GM23338 (cell line): ENCODE measurements around the gene AP2B1. TPM values are rescaled to one million over a fixed set of nuclear protein-coding genes. Genes with fewer than 3 reads are reported as not detected.
A peak's percentile ranks its signal among the peaks of the same experiment; 100 is the strongest.

Experiments used
- ATAC-seq: fragments of 200-7000 bp; cut with Tn5 transposase; 3 replicates; pipeline ENCODE4 v1.9.1; 2020
- DNase-seq: peaks from one replicate; pipeline ENCODE4 v3.0.0-alpha.2; 2015; ENCODE audit warnings: low spot score
- H2AFZ ChIP-seq: fragments of 200-600 bp; sonication (generic); 2 replicates; pipeline ENCODE4 v1.8.0; 2016; ENCODE audit warnings: antibody characterized with exemption, mild to moderate bottlenecking, moderate library complexity
- H3F3A ChIP-seq: fragments of 200-600 bp; sonication (generic); replicated peaks from 2 replicates; pipeline ENCODE4 v1.8.0; 2017; ENCODE audit warnings: antibody characterized with exemption, mixed run types, low read depth
- H3K27ac ChIP-seq: fragments of 200-600 bp; sonication (generic); 2 replicates; pipeline ENCODE4 v1.6.1; 2016; ENCODE audit warnings: low read depth
- H3K27me3 ChIP-seq: fragments of 200-600 bp; sonication (generic); 2 replicates; pipeline ENCODE4 v1.8.0; 2016; ENCODE audit warnings: mild to moderate bottlenecking, mixed run types, moderate library complexity; ENCODE audit not compliant: insufficient read depth
- H3K36me3 ChIP-seq: fragments of 200-600 bp; sonication (generic); 2 replicates; pipeline ENCODE4 v1.8.0; 2016; ENCODE audit warnings: mild to moderate bottlenecking; ENCODE audit not compliant: insufficient read depth
- H3K4me1 ChIP-seq: fragments of 200-600 bp; sonication (generic); 2 replicates; pipeline ENCODE4 v1.8.0; 2016; ENCODE audit warnings: mild to moderate bottlenecking, moderate library complexity; ENCODE audit not compliant: insufficient read depth
- H3K4me2 ChIP-seq: fragments of 200-600 bp; sonication (generic); 2 replicates; pipeline ENCODE4 v1.7.1; 2017; ENCODE audit warnings: mixed run types
- H3K4me3 ChIP-seq: fragments of 200-600 bp; sonication (generic); 2 replicates; pipeline ENCODE4 v1.6.1; 2016; ENCODE audit warnings: mixed run types
- H3K79me2 ChIP-seq: fragments of 200-600 bp; sonication (generic); replicated peaks from 2 replicates; pipeline ENCODE4 v1.8.0; 2017; ENCODE audit warnings: mild to moderate bottlenecking; ENCODE audit not compliant: insufficient read depth
- H3K9me2 ChIP-seq: fragments of 200-600 bp; sonication (generic); 2 replicates; pipeline ENCODE4 v1.8.0; 2017; ENCODE audit not compliant: insufficient read depth
- H4K20me1 ChIP-seq: fragments of 200-600 bp; sonication (generic); replicated peaks from 2 replicates; pipeline ENCODE4 v1.8.0; 2017; ENCODE audit warnings: mild to moderate bottlenecking; ENCODE audit not compliant: insufficient read depth
- H3K27ac Mint-ChIP-seq: 2 replicates; pipeline ENCODE4 v1.8.0; 2020; ENCODE audit warnings: inconsistent platforms, mild to moderate bottlenecking, moderate library complexity, mixed read lengths
- H3K27me3 Mint-ChIP-seq: 3 replicates; pipeline ENCODE4 v1.8.0; 2022; ENCODE audit warnings: low read depth, mild to moderate bottlenecking, moderate library complexity, mixed read lengths, inconsistent platforms; ENCODE audit not compliant: insufficient read depth, poor library complexity
- H3K36me3 Mint-ChIP-seq: 3 replicates; pipeline ENCODE4 v1.8.0; 2021; ENCODE audit warnings: low read depth, mild to moderate bottlenecking, inconsistent platforms, moderate library complexity, mixed read lengths
- H3K4me1 Mint-ChIP-seq: 3 replicates; pipeline ENCODE4 v1.8.0; 2020; ENCODE audit warnings: mild to moderate bottlenecking, inconsistent platforms, mixed read lengths
- H3K4me3 Mint-ChIP-seq: 3 replicates; pipeline ENCODE4 v1.8.0; 2021; ENCODE audit warnings: moderate library complexity, mild to moderate bottlenecking, inconsistent platforms, mixed read lengths
- H3K9me3 Mint-ChIP-seq: 3 replicates; pipeline ENCODE4 v1.8.0; 2020; ENCODE audit warnings: moderate library complexity, mild to moderate bottlenecking, inconsistent platforms, mixed read lengths
- POLR2AphosphoS5 ChIP-seq: IDR thresholded peaks from 2 replicates; pipeline ENCODE4 v1.6.1; 2016; ENCODE audit warnings: antibody characterized with exemption, low read depth
- STAT1 ChIP-seq: IDR thresholded peaks from one replicate; pipeline ENCODE4 v1.6.1; 2016; ENCODE audit warnings: antibody characterized with exemption; ENCODE audit not compliant: unreplicated experiment
- ZNF114 ChIP-seq: fragments of 250-450 bp; sonication (Bioruptor Pico); IDR thresholded peaks from 2 replicates; pipeline ENCODE4 v1.5.0; 2020; ENCODE audit warnings: mild to moderate bottlenecking, moderate library complexity
- ZNF331 ChIP-seq: fragments of 250-450 bp; sonication (Bioruptor Pico); IDR thresholded peaks from 2 replicates; pipeline ENCODE4 v1.5.0; 2020; ENCODE audit warnings: low read depth, mild to moderate bottlenecking, moderate library complexity
- polyA plus RNA-seq: library from polyadenylated mRNA; unstranded; fragments of >200 nt; fragmentation: Nextera tagmentation; extraction: Ambion mirVana; gene quantifications from 2 replicates; pipeline ENCODE4 v1.2.1, GENCODE V29; 2016
- total RNA-seq: library from RNA; depleted of rRNA; stranded (reverse); fragments of >200 nt; shearing (Covaris generic); gene quantifications from 2 replicates; pipeline ENCODE4 v1.2.3, GENCODE V29; 2014
- TF ChIP-seq, protein P1 (sequence below), 2 experiments: fragments of 200-600 bp in 1 of 2; sonication (generic) in 1 of 2; conservative IDR thresholded peaks; 2 replicates each; pipeline versions ENCODE4 v1.5.1 to v1.6.1; 2016 to 2017; ENCODE audit warnings: antibody characterized with exemption in 2 of 2, low read depth in 2 of 2, mild to moderate bottlenecking in 2 of 2, moderate library complexity in 1 of 2
- TF ChIP-seq, protein P2 (sequence below): fragments of 250-450 bp; sonication (Bioruptor Pico); IDR thresholded peaks from 2 replicates; pipeline ENCODE4 v1.5.0; 2020; ENCODE audit warnings: mild to moderate bottlenecking, moderate library complexity

The AP2B1 gene
- total and polyA plus RNA-seq, 2 experiments from 2014 or later: 89.7 to 144 TPM

DNA sequence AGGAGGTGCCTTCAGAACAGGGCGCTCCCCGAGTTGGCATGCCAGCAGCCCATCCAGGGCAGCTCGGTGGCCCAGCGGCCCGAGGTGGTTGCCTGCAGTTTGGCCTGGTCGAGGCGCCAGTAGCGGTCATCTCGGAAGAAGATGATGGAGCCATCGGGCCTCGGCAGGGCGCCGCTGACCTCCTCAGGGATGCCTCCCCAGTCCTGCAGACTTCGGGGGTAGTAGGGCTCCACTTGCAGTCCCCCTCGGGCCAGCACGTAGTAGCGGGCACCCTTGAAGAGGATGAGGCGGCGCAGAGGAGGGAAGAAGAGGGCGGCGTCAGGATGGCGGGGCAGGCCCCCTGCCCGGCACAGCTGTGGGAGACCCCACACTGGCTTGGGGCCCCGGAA is 179.4 kb downstream of the AP2B1 start (continued):
- TF ChIP-seq, protein P1, sequence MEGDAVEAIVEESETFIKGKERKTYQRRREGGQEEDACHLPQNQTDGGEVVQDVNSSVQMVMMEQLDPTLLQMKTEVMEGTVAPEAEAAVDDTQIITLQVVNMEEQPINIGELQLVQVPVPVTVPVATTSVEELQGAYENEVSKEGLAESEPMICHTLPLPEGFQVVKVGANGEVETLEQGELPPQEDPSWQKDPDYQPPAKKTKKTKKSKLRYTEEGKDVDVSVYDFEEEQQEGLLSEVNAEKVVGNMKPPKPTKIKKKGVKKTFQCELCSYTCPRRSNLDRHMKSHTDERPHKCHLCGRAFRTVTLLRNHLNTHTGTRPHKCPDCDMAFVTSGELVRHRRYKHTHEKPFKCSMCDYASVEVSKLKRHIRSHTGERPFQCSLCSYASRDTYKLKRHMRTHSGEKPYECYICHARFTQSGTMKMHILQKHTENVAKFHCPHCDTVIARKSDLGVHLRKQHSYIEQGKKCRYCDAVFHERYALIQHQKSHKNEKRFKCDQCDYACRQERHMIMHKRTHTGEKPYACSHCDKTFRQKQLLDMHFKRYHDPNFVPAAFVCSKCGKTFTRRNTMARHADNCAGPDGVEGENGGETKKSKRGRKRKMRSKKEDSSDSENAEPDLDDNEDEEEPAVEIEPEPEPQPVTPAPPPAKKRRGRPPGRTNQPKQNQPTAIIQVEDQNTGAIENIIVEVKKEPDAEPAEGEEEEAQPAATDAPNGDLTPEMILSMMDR (conservative IDR thresholded peaks at IDR 0.05; ENCODE audit: low read depth in 2 of 2): no peak
- TF ChIP-seq, protein P2, sequence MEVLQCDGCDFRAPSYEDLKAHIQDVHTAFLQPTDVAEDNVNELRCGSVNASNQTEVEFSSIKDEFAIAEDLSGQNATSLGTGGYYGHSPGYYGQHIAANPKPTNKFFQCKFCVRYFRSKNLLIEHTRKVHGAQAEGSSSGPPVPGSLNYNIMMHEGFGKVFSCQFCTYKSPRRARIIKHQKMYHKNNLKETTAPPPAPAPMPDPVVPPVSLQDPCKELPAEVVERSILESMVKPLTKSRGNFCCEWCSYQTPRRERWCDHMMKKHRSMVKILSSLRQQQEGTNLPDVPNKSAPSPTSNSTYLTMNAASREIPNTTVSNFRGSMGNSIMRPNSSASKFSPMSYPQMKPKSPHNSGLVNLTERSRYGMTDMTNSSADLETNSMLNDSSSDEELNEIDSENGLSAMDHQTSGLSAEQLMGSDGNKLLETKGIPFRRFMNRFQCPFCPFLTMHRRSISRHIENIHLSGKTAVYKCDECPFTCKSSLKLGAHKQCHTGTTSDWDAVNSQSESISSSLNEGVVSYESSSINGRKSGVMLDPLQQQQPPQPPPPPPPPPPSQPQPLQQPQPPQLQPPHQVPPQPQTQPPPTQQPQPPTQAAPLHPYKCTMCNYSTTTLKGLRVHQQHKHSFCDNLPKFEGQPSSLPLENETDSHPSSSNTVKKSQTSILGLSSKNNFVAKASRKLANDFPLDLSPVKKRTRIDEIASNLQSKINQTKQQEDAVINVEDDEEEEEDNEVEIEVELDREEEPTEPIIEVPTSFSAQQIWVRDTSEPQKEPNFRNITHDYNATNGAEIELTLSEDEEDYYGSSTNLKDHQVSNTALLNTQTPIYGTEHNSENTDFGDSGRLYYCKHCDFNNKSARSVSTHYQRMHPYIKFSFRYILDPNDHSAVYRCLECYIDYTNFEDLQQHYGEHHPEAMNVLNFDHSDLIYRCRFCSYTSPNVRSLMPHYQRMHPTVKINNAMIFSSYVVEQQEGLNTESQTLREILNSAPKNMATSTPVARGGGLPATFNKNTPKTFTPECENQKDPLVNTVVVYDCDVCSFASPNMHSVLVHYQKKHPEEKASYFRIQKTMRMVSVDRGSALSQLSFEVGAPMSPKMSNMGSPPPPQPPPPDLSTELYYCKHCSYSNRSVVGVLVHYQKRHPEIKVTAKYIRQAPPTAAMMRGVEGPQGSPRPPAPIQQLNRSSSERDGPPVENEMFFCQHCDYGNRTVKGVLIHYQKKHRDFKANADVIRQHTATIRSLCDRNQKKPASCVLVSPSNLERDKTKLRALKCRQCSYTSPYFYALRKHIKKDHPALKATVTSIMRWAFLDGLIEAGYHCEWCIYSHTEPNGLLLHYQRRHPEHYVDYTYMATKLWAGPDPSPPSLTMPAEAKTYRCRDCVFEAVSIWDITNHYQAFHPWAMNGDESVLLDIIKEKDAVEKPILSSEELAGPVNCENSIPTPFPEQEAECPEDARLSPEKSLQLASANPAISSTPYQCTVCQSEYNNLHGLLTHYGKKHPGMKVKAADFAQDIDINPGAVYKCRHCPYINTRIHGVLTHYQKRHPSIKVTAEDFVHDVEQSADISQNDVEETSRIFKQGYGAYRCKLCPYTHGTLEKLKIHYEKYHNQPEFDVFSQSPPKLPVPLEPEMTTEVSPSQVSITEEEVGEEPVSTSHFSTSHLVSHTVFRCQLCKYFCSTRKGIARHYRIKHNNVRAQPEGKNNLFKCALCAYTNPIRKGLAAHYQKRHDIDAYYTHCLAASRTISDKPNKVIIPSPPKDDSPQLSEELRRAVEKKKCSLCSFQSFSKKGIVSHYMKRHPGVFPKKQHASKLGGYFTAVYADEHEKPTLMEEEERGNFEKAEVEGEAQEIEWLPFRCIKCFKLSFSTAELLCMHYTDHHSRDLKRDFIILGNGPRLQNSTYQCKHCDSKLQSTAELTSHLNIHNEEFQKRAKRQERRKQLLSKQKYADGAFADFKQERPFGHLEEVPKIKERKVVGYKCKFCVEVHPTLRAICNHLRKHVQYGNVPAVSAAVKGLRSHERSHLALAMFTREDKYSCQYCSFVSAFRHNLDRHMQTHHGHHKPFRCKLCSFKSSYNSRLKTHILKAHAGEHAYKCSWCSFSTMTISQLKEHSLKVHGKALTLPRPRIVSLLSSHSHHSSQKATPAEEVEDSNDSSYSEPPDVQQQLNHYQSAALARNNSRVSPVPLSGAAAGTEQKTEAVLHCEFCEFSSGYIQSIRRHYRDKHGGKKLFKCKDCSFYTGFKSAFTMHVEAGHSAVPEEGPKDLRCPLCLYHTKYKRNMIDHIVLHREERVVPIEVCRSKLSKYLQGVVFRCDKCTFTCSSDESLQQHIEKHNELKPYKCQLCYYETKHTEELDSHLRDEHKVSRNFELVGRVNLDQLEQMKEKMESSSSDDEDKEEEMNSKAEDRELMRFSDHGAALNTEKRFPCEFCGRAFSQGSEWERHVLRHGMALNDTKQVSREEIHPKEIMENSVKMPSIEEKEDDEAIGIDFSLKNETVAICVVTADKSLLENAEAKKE: no peak
- TF ChIP-seq STAT1 (no peak), ZNF114 (no peak)

DNA sequence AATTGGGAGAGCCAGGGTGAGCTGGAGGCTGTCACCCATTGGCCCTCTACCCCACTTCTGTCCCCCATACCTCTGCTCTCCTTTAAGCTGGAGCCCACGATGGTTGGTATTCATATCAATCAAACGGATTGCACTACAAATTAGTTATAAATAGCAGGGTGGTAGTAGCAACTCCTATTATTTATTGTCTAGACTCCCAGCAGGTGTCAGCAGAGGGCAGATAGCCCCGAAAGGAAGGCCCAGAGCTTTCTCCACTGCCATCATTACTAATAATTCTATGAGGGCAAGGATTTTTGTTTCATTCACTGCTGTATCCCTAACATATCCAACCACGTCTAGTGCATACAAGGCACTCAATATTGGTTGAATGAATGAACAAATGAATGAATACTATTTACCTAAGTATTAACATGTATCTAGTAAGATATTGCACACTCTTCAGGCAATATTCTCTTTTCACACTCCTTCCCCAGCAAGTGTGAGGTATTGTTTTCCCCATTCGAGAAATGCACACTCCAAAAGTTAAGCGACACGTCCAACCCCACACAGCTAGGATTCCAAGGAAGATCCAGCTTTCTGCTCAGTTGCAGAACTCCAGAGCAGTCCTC is 179.9 kb downstream of the AP2B1 start:
- Histone ChIP-seq H3K4me1 (peaks cover 8% of the 10 kb centered on the region; the same call in 1 of the 2 replicates), H3K9me2 (no peaks in the 10 kb centered on the region), H3K36me3 (no peaks in the 10 kb centered on the region), H3K27me3 (no peaks in the 10 kb centered on the region), H3K4me3 (no peak overlapping the region), H3K79me2 (no peaks in the 10 kb centered on the region), H3K27ac (no peak overlapping the region), H2AFZ (no peak overlapping the region), H3F3A (peaks cover 4% of the 10 kb centered on the region; the same call in 1 of the 2 replicates), H4K20me1 (no peaks in the 10 kb centered on the region), H3K4me2 (no peak overlapping the region)
- no peak overlapping the region; the same call in 2 of the 3 replicates for H3K4me3 Mint-ChIP-seq
- TF ChIP-seq STAT1: no peak
- no peak for TF ChIP-seq ZNF331 (CRISPR knock-in tag)
- TF ChIP-seq, protein P1 (conservative IDR thresholded peaks at IDR 0.05; ENCODE audit: low read depth in 2 of 2): peak; percentile 41 to 56; a peak in 3 of 4 replicates
- no peak for TF ChIP-seq POLR2AphosphoS5
- H3K4me1 Mint-ChIP-seq: peaks cover 22% of the 10 kb centered on the region
- H3K27me3 Mint-ChIP-seq: peaks cover 6% of the 10 kb centered on the region
- no peaks in the 10 kb centered on the region; the same call in 1 of the 3 replicates for H3K9me3 Mint-ChIP-seq
- no peak overlapping the region for H3K27ac Mint-ChIP-seq
- H3K36me3 Mint-ChIP-seq: no peaks in the 10 kb centered on the region
- ATAC-seq (no peak), DNase-seq (no peak)
